ENCODE data around the gene LRRC74B. TPM values are rescaled to one million over a fixed set of nuclear protein-coding genes. Genes with fewer than 3 reads are reported as not detected.

The LRRC74B gene
- total and polyA plus RNA-seq, 2 of the 4 experiments (the other 2 are of a cell fraction), result not detected

DNA sequence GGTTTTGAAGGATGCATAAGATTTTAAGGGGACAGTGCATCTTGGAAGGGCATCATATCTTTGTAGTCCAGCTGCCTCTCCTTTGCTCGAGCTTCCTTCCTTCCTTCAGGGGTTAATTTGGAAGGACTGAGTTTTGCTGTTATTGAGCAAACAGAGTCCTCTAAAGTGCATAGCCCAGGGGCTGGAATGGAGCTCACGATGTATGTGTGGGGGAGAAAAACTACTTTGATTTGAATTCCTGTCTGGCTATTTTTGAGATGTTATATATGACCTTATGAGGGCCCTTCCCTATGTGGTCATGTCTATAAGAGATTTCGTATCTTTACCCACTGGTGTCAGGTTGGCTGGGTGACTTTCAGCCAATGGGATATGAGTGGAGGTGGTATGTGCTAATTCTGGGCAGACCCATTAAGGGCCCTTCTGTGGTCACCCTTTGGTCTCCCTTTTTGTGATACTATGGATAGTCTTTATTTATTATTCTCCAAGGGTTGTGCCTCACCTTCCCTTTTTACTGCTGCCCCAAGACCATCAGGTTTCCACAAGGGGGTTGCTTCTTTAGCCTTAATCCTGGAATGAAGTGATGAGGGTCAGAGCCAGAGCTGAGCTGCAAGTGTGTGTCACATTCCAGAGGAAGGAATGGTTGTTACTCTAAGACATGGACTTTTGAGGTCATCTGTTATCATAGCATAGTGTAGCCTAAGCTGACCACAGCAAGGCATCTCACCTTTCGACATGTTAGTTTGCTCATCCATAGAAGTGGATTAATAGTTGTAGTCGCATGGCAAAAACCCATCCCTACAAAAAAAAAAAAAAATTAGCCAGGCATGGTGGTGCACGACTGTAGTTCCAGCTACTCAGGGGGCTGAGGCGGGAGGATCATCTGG is 54.6 kb downstream of the LRRC74B start (continued):
- TF ChIP-seq NFE2L2 (IDR thresholded peaks at IDR 0.05; ENCODE audit: low read depth, low read length), result no peak
- no peak for TF ChIP-seq SMC3 (IDR thresholded peaks at IDR 0.05; ENCODE audit: low read depth, low read length)

DNA sequence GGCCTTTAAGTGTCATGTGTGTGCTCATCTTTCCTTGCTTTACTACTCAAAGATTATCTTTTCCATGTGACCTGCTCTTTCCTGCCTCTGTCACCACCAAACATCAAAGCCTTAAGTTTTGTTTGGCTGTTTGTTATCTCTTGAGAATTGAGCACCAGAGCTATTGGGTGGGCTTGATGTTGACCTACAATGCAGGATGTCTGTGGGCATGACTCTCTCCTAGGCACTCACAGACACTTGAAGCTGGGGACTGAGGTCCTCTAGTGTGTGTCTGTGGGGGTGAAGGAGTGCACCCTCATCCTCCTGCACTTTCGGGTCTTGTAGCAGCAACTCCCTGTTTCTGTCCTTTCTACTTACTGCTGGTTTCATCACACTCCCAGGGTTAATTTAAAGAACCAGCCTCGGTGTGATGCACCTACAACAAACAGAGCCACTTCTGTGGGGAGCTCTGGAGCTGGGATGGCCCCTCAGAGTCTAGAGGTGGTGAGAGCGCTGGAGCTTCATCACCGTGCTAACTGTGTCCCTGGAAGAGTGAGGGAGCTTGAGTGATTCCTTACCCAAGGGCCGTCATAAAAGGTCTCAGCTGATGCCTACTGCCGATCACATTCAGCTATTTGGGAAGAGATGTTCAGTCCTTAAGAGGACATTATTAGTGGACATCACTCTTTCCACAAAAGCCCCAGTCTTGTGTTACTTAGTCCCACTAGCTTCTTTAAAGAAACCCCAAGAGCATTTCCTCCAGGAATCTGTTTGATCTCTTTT is 56.3 kb downstream of the LRRC74B start:
- Histone ChIP-seq H3K4me1 (ENCODE audit: control insufficient read depth, insufficient read depth, low read length) (peaks cover 10% of the 10 kb centered on the region), H3K18ac (ENCODE audit: low read depth, low read length) (no peak overlapping the region; the same call in 1 of the 2 replicates), H3K9ac (ENCODE audit: low read depth, low read length) (no peak overlapping the region), H3K9me1 (ENCODE audit: insufficient read depth, low read length) (peaks cover 4% of the 10 kb centered on the region; the same call in 1 of the 2 replicates), H3K27ac (ENCODE audit: insufficient read depth, low read length) (no peak overlapping the region), H2BK5ac (ENCODE audit: low read depth, low read length, poor library complexity, severe bottlenecking) (no peak overlapping the region), H3K4me2 (ENCODE audit: low read depth, low read length) (no peak overlapping the region), H4K91ac (ENCODE audit: insufficient read depth, low read depth, low read length) (peak overlapping the region; percentile 40), H2BK15ac (ENCODE audit: low read depth, low read length) (peak overlapping the region; percentile 36; the same call in 1 of the 3 replicates), H2BK120ac (ENCODE audit: low read depth, low read length) (peak overlapping the region; percentile 11; the same call in 1 of the 2 replicates), H2BK20ac (ENCODE audit: low read depth, low read length) (peak overlapping the region; percentile 55; the same call in 1 of the 2 replicates), H3K4ac (ENCODE audit: low read depth, low read length) (peak overlapping the region; percentile 36; the same call in 1 of the 2 replicates), H2AFZ (replicated peaks; ENCODE audit: low read length, poor library complexity) (peak overlapping the region; percentile 51), H3K9me3 (ENCODE audit: control insufficient read depth, insufficient read depth, low read length) (no peaks in the 10 kb centered on the region), H4K20me1 (ENCODE audit: insufficient read depth, low read length) (no peaks in the 10 kb centered on the region), H3K79me1 (ENCODE audit: low read depth in 1 of 2, low read length in 2 of 2) (no peaks in the 10 kb centered on the region), H4K5ac (ENCODE audit: low read depth, low read length) (no peak overlapping the region), H3K14ac (replicated peaks; ENCODE audit: low read depth, low read length) (peak overlapping the region; percentile 52; the same call in 1 of the 2 replicates), H2AK9ac (replicated peaks; ENCODE audit: low read depth, low read length, poor library complexity) (peak overlapping the region; percentile 60), H3K27me3 (ENCODE audit: control insufficient read depth, insufficient read depth, low read length) (peaks cover 3% of the 10 kb centered on the region; the same call in 1 of the 2 replicates), H2AK5ac (ENCODE audit: low read depth, low read length) (peak overlapping the region; percentile 52; the same call in 1 of the 2 replicates), H3K36me3 (ENCODE audit: control insufficient read depth, insufficient read depth, low read length) (no peaks in the 10 kb centered on the region), H3K23ac (ENCODE audit: low read depth, low read length) (no peak overlapping the region), H3K56ac (ENCODE audit: extremely low read depth, insufficient read depth, low read length) (no peak overlapping the region), H4K8ac (ENCODE audit: low read depth in 2 of 2, low read length in 2 of 2) (no peak overlapping the region), H3K4me3 (ENCODE audit: insufficient read depth, low read depth, low read length) (no peak overlapping the region)
- ATAC-seq (ENCODE audit: low read depth) (no peak), DNase-seq (no peak)
- in situ Hi-C loops (cut with MboI; ENCODE audit: low sequenced_read_pairs), result no loop called here
- dilution Hi-C loops (cut with HindIII; ENCODE audit: low sequenced_read_pairs, unreplicated experiment), result no loop called here
- no CpG with 5 or more reads among the region's 6 CpGs for WGBS, 2 experiments (ENCODE audit: extremely low coverage in 2 of 2, insufficient read length in 1 of 2)
- intact Hi-C loops (cut with micrococcal nuclease), result no loop called here
- no TSS peak for BruUV-seq (replicated peaks)
- CTCF ChIA-PET, result no interaction called here
- TF ChIP-seq MAFK (IDR thresholded peaks at IDR 0.05; ENCODE audit: low read depth, low read length) (no peak), CEBPB (IDR thresholded peaks at IDR 0.05; ENCODE audit: low read depth, low read length) (no peak)
- POLR2A ChIA-PET (ENCODE audit: unreplicated experiment), result interaction anchor here (0.6 kb wide), 1 partner anchor 175 kb away, joined by 6 read pairs; no protein-coding TSS in a partner anchor

All from IMR-90 (cell line).